Mucosa of rectum (tissue), 2 donors: ENCODE data around the gene AWAT2.
"Not testable (repeated sequence)": the region's sequence is repeated elsewhere in the genome, so short reads cannot be mapped to it uniquely, and the experiment has no call there.

ENCODE experiments used
- H3K27ac ChIP-seq, 2 donors: one replicate each; pipeline ENCODE4 v1.7.0; 2013; ENCODE audit warnings: inconsistent platforms in 2 of 2, low read depth in 2 of 2, low read length in 2 of 2
- H3K27me3 ChIP-seq, 2 donors: one replicate each; pipeline ENCODE4 v1.7.0; 2013; ENCODE audit warnings: low read length in 2 of 2; ENCODE audit not compliant: control insufficient read depth in 2 of 2, insufficient read depth in 2 of 2
- H3K36me3 ChIP-seq, 2 donors: one replicate each; pipeline ENCODE4 v1.7.0; 2013; ENCODE audit warnings: low read length in 2 of 2; ENCODE audit not compliant: control insufficient read depth in 2 of 2, insufficient read depth in 2 of 2
- H3K4me1 ChIP-seq, 2 donors: one replicate each; pipeline ENCODE4 v1.7.0; 2013; ENCODE audit warnings: low read length in 2 of 2, mild to moderate bottlenecking in 1 of 2; ENCODE audit not compliant: control insufficient read depth in 2 of 2, insufficient read depth in 2 of 2
- H3K4me3 ChIP-seq, 2 donors: one replicate each; pipeline ENCODE4 v1.7.0; 2013; ENCODE audit warnings: low read length in 2 of 2
- H3K9ac ChIP-seq, 2 donors: one replicate each; pipeline ENCODE4 v1.7.0; 2013; ENCODE audit warnings: low read length in 2 of 2, low read depth in 1 of 2, mild to moderate bottlenecking in 1 of 2
- H3K9me3 ChIP-seq, 2 donors: one replicate each; pipeline ENCODE4 v1.7.0; 2013; ENCODE audit warnings: low read length in 2 of 2; ENCODE audit not compliant: control insufficient read depth in 2 of 2
- donor health status: healthy.
- donor health status: Normal muscosa, but diverticular disease.

The AWAT2 gene

GRCh38 chrX:70001708-70002341, 47.9 kb downstream of the AWAT2 start:
- H3K36me3 ChIP-seq, result no peaks in the 10 kb centered on the region
- no peaks in the 10 kb centered on the region for H3K27me3 ChIP-seq
- no peak overlapping the region for H3K9ac ChIP-seq
- no peak overlapping the region for H3K27ac ChIP-seq
- no peak overlapping the region for H3K4me3 ChIP-seq
- H3K4me1 ChIP-seq, result no peaks in the 10 kb centered on the region
- no peaks in the 10 kb centered on the region for H3K9me3 ChIP-seq

GRCh38 chrX:70001269-70001668, 48.5 kb downstream of the AWAT2 start:
- H3K27ac ChIP-seq, result no peak overlapping the region
- no peaks in the 10 kb centered on the region for H3K27me3 ChIP-seq
- no peaks in the 10 kb centered on the region for H3K36me3 ChIP-seq
- no peak overlapping the region for H3K4me3 ChIP-seq
- no peaks in the 10 kb centered on the region for H3K9me3 ChIP-seq
- no peaks in the 10 kb centered on the region for H3K4me1 ChIP-seq
- H3K9ac ChIP-seq, result no peak overlapping the region

- not testable (repeated sequence) for H3K27ac ChIP-seq, H3K4me1 ChIP-seq, H3K4me3 ChIP-seq, H3K9ac ChIP-seq, H3K27me3 ChIP-seq, H3K36me3 ChIP-seq, H3K9me3 ChIP-seq
Observed at GRCh38 chrX:69998299-69998698, 51.4 kb downstream of the AWAT2 start.

GRCh38 chrX:69996113-69996468, 53.6 kb downstream of the AWAT2 start:
- Histone ChIP-seq H3K27ac (no peak overlapping the region), H3K4me1 (no peaks in the 10 kb centered on the region), H3K36me3 (no peaks in the 10 kb centered on the region), H3K9me3 (no peaks in the 10 kb centered on the region), H3K4me3 (no peak overlapping the region), H3K27me3 (no peaks in the 10 kb centered on the region), H3K9ac (no peak overlapping the region)

- Histone ChIP-seq H3K36me3 (no peaks in the 10 kb centered on the region), H3K9ac (no peak overlapping the region), H3K4me3 (no peak overlapping the region), H3K4me1 (no peaks in the 10 kb centered on the region), H3K9me3 (no peaks in the 10 kb centered on the region), H3K27ac (no peak overlapping the region), H3K27me3 (no peaks in the 10 kb centered on the region)
Observed at GRCh38 chrX:69995362-69996112, 54.2 kb downstream of the AWAT2 start.

GRCh38 chrX:69993494-69993893, 56.2 kb downstream of the AWAT2 start:
- Histone ChIP-seq H3K9me3 (no peaks in the 10 kb centered on the region), H3K9ac (no peak overlapping the region), H3K4me3 (no peak overlapping the region), H3K27ac (no peak overlapping the region), H3K27me3 (peaks cover 0 to 3% of the 10 kb centered on the region in 2 donors), H3K36me3 (no peaks in the 10 kb centered on the region), H3K4me1 (no peaks in the 10 kb centered on the region)

- H3K9me3 ChIP-seq, result no peaks in the 10 kb centered on the region
- H3K4me1 ChIP-seq, result no peaks in the 10 kb centered on the region
- no peaks in the 10 kb centered on the region for H3K36me3 ChIP-seq
- no peak overlapping the region for H3K9ac ChIP-seq
- H3K4me3 ChIP-seq, result no peak overlapping the region
- no peak overlapping the region for H3K27ac ChIP-seq
- H3K27me3 ChIP-seq, result peaks cover 0 to 3% of the 10 kb centered on the region in 2 donors
Observed at GRCh38 chrX:69991685-69992084, 58.1 kb downstream of the AWAT2 start.
